Measurements from ENCODE around the gene PPIA. TPM values are rescaled to one million over a fixed set of nuclear protein-coding genes. Genes with fewer than 3 reads are reported as not detected.

The PPIA gene
- total RNA-seq: 1,965 and 2,427 TPM in 2 replicates

DNA sequence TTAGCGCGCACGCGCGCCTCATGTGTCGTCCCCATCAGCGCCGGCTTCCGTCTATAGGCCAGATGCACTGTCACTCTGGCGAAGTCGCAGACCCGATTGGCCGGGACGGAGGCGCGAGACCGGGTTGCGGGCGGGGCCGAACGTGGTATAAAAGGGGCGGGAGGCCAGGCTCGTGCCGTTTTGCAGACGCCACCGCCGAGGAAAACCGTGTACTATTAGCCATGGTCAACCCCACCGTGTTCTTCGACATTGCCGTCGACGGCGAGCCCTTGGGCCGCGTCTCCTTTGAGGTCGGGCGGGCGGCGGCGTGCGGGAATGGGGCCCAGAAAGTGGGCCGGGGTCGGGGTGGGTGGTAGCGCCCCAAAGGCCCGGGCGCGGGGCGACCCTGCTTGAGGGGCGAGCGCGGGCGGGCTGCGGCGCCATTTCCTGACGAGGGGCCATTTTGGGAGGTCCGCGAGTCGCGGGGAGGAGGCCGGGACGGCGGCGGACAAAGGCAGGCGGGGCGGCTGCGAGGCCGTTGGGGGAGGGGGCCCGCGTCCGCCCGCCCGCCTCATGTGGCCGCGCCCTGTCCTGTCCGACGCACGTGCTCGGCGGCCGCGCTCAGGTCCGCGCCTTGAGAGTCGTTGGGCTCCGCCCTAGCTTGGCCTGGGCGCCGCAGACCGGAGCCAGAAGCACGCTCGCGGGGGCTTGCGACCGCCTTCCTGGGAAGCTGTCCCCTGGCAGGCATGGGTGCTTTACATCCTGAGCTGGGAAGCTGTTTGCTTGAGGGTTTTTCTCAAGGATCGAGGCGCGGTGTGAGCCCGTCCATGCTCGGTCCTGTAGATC is at the start of gene PPIA:
PPIA (plus strand) TSS at position 178 of the 825 bp plus-strand sequence; CDS start at position 222, 44 bp downstream.

DNA sequence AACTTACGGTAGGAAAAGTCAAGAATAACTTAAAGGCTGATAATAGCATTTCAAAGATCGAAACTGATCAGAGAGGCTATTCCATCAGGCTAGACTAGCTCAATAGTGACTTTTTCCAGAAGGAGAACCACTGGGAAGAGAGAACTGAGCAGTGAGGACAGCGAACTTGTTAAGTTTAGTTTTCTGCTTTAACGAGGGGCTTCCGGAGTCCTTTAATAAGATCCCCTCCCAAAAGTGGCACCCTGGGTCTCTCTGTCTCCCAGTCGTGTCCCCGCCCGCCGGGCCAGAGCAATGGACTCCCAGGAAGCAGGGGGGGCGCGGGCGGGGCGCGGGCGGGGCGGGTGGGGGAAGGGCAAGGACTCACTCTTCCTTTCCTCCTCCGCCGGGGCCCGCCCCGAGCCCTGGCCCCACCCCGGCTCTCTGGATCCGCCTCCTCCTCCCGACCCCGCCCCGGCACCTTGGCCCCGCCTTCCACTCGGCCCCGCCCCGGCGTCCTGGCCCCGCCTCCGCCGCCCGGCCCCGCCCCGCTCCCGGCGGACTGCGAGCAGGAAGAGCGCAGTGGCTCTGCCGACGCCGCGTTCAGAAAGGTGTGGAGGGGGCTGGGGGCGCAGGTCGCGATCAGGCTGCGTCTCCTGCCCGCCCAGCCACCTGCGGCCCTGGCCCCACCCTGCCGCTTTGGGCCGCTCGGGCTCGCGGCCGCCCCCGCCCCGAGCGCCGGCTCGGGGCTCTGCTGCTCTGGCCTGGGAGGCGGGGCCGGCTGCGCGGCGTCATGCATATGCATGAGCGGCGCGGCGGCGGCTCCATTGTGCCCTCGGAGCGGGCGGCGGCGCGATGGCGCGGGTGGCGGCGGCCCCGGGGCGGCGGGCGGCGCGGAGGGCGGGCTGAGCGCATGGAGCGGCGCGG is 48.2 kb upstream of the PPIA start, which contains the start of gene ZMIZ2:
ZMIZ2 (plus strand) TSS at position 803 of the 903 bp plus-strand sequence. CDS start 7,403 bp downstream, outside the sequence.

DNA sequence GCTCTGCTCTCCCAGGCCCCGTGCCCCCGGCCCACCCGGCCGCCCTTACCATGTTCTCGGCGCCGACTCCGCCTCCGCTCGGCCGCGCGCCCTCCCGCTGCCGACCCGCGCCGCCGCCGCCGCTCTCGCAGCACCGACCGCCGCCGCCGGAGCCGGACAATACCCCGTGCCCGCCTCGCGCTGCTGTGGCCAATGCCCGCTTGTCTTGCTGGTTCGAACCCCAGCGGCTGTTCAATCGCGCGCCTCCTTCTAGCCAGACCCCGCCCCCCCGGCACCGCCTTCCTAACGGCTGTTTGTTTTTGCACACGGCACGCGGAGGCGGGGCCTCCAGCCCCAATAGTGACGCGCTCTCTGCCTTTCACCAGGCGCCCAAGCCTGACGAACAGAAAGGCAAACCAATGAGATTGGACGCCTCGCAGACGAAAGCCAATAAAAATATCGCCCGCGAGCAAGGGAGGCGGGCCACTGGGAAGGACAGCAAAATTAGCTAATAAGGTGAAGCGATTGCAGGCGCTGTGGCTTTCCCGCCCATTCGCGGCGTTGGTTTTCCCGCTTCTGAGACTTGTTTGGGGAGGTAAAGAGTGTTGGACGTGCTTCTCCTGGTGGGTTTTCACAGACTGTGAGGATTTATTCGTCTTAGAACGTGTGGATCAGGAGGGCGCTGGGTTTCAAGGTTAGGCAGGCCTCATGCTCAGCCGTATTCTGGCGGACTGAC is 51.6 kb downstream of the PPIA start, which contains the start of gene H2AZ2:
H2AZ2 (minus strand) TSS at position 168 of the 715 bp plus-strand sequence; CDS start at position 52, 116 bp downstream.

Other genes starting within 250 kb of the PPIA start
- gene DDX56, start 222.8 kb upstream of the PPIA start, total RNA-seq: 36.3 and 43.3 TPM in 2 replicates
- 56.3 and 66.9 TPM in 2 replicates for gene TMED4, start 214.4 kb upstream of the PPIA start, total RNA-seq
- gene OGDH, start 190.1 kb upstream of the PPIA start, total RNA-seq: 35.1 and 36.5 TPM in 2 replicates
- 5.8 and 6.6 TPM in 2 replicates for gene ZMIZ2, start 47.8 kb upstream of the PPIA start, total RNA-seq
- gene H2AZ2, start 51.4 kb downstream of the PPIA start, total RNA-seq: 202 and 221 TPM in 2 replicates
- 21.6 and 23.5 TPM in 2 replicates for gene PURB, start 88.8 kb downstream of the PPIA start, total RNA-seq
- gene MYO1G, start 182.3 kb downstream of the PPIA start, total RNA-seq: under 0.01 and 0.17 TPM in 2 replicates
- gene CCM2, start 203.5 kb downstream of the PPIA start, total RNA-seq: 43.4 and 47.0 TPM in 2 replicates